Stimulated activated CD4-positive, alpha-beta T cell treated with anti-CD3 and anti-CD28 coated beads, Interleukin-12 subunit alpha, Interleukin-12 subunit beta, amount 100 ng/mL, for 48 hours (primary cell): ENCODE results near the gene KAT8.
"Not testable (repeated sequence)": the region's sequence is repeated elsewhere in the genome, so short reads cannot be mapped to it uniquely, and the experiment has no call there.

Experiments
- DNase-seq, 3 donors: peaks; one replicate each; pipeline ENCODE4 v3.0.0-alpha.2; 2020; ENCODE audit warnings: low read depth in 2 of 3, low spot score in 1 of 3

Gene KAT8

DNA sequence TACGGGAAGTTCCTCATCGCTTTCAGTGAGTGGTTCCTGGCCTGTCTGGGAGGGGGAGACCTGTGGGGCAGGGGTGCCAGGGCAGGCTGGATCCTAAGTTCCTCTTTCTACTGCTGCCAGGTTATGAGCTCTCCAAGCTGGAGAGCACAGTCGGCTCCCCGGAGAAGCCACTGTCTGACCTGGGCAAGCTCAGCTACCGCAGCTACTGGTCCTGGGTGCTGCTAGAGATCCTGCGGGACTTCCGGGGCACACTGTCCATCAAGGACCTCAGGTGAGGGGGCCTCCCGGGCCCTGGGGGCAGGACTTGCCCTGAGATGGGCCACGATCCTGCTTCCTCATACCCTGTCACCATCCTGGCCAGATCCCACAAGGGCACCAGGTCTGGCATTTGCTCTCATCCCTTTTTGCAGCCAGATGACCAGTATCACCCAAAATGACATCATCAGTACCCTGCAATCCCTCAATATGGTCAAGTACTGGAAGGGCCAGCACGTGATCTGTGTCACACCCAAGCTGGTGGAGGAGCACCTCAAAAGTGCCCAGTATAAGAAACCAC is 12.9 kb downstream of the KAT8 start:
- DNase-seq: no peak

DNA sequence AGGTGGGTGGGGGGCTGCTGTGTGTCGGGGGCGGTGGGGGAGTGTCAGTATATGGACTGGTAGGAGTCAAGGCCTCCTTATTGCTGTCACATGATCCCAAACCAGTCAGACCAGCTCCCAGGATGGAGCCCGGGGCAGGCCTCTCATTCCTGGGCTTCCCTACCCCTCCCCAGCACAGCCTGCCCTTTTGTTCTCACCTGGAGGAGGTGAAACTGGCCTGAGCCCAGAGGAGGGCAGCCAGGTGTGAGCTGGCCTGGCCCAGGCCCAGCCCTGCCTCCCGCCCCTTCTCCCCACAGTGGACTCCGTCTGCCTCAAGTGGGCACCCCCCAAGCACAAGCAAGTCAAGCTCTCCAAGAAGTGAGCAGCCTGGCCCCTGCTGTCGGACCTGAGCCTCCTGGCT is 13.4 kb downstream of the KAT8 start:
- DNase-seq: no peak

DNA sequence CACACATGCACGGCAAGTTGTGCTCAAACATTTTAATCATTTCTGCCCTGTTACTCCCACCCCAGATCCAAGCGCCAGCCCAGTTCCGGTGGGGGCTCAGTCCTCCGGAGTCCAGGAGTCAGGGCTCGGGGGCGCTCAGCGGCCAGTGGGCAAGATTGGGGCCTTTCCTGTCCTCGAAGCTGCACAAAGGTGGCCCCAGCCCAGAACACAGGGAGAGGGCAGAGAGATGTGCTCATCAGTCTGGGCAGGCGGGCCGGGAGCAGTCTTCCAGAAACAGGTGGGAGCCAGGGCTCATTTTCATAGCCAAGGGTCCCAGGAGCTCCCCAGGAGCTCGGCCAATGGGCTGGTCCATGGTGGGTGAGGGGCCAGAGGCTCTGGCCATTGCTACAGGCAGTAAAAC is 14.0 kb downstream of the KAT8 start:
- DNase-seq: no peak

DNA sequence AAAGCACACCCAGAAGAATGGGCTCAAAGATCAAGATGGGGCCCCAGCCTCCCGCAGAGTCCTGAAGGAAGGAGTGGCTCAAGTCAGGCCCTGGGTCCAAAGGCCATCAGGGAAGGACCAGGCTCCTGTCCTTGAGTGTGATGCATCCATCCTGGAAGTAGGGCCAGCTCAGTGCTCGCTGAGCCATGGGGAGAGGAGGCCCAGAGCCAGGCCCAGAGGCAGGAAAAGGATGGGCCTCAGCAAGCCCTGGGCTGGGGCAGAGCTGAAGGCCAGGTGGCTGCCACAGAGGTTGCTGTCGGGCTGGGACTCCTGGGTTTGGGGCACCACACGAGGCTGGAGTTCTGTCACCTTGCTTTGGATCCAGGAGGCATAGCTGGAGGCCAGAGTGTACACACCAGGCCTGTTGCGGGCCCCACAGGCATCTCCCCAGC is 14.4 kb downstream of the KAT8 start:
- no peak for DNase-seq

DNA sequence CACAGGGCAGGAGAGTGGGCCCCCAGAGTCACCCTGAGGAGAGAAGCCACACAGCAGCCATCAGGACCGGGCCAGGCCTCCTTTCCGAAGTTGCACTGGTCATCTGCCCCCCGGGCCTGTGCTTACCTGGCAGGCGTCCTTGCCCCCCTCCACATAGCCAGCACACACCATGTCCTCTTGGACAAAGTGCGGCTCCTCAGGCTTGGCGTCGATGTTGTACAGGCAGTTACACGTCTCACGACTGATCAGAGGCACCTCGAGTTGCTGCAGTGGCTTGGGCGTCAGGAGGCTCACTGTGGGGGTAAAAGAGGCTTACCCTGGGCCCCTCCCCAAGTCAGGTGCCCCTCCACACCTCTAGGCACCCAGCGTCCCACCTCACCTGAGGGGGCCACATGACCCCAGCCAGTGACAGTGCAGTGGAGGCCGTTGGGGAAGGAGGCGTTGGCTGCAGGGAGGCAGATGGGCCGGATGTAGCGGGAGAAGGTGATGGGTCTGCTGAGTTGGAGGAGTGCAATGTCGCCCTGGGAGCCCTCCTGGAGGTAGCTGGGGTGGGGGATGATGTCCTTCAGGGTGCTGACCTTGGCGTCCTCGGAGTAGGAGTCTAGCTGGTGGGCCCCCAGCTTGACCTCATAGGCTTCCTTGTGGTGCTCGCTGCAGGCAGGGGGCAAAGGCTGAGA is 15.0 kb downstream of the KAT8 start:
- DNase-seq: no peak

DNA sequence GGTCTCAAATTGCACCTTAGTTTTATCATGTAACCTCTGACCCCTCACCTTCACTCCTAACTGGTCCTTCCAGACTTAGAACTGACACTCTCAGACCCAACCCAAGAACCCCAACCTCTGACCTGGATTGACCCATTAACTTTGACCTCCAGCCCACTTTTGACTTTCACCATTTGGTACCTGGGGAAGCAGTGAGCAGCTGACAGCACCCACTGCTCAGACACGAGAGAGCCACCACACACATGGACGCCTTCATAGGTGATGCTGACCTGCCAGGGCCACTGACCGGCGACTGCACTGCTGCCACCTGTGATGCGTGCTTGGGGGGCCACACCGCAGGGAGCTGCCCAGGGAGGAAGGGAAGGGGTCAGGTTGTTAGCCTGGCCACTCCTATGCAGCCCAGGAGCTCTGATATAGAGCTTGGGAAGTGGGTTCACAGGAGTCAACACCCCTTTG is 15.6 kb downstream of the KAT8 start:
- DNase-seq: no peak

DNA sequence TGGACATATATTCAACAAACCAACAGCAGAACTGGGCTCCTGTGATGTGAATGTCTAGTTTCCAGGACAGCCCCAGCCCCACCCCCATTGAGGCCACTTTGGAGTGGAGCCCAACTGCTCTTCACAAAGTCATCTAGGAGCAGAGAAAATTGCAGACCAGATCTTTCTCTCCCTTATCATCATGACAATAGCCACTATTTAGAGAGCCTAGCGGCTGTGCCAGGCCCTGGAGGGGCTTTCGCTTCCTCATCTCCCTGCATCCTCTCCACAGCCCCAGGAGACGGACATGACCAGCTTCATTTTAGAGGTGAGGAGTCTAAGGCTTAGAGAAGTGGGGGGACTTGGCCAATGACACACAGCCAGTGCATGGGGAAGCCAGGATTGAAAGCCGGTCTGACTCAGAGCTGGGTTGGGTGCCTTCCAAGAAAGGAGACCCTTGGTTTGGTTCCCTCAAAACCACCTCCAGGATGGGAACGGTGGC is 16.7 kb downstream of the KAT8 start:
- no peak for DNase-seq

DNA sequence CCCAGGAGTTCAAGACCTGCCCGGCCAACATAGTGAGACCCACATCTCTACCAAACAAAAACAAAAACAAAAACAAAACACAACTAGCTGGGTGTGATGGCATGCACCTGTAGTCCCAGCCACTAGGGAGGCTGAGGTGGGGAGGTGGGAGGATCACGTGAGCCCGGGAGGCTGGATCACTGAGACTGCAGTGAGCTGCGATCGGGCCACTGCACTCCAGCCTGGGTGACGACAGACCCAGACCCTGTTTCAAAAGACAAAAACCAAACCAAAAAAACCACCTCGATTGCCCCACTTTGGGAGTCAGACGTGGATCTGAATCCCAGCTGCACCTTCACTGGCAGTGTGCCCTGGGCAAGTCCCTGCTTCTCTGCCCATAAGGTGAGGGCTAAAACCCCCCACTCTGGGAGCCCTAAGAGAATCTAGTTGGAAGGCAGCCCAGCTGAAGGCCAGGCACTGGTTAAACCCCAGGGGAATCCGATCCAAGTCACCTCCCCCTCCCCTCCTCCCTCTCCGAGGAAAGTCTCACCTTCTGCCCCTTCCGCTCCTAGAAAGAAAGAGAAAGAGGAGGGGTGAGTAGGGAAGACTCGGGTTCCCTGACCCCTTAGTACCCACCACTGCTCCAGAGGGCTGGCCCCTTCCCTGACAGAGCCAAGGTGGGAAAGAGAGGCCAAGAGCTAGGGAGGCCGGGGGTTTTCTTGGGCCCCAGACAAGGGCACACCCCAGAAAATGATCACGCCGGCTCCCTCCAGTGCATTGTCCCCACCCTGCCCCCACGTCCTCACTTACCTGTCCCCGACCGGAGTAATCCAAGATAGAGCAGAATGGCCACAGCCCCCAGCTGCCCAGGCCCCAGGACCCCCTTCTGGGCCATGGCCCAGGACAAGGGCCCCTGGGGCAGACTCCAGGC is 17.4 kb downstream of the KAT8 start:
- no peak for DNase-seq

DNA sequence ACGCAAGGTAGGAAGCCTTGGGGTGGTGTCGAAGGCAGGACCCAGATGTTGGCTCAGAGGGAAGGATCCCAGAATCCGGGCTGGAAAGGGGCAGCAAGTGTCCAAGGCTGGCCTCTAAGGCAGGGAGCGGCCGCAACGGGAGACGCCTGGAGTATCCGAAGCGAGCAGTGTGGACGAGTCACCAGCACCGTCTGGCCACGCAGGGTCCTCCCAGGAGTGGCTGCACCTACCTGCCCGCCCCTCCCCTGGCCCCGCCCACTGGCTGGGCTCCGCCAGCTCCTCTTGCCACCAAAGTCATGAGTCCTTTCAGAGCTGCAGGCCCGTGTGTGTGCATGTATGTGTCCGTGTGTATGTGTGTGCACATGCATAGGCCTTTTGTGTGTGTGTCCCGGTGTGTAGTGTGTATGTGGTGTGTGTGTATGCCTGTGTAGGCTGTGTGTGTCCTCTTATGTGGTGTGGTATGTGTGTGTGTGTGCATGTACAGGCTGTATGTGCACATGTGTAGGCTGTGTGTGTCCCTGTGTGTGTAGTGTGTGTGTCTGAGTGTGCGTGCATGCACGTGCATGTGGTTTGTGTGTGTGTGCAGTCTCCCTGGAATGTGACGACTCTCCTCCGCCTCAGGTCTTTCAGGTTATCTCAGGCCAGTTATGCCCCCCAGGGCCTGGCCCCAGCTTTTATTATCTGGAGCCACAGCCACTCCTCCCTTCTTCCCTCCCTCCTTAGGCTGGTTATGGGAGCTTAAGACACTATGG is 18.2 kb downstream of the KAT8 start, which contains the start of gene PRSS8:
TSS of gene PRSS8 (minus strand) at position 193 of the 752 bp plus-strand sequence. CDS start 229 bp downstream, outside the sequence.
- no peak for DNase-seq

DNA sequence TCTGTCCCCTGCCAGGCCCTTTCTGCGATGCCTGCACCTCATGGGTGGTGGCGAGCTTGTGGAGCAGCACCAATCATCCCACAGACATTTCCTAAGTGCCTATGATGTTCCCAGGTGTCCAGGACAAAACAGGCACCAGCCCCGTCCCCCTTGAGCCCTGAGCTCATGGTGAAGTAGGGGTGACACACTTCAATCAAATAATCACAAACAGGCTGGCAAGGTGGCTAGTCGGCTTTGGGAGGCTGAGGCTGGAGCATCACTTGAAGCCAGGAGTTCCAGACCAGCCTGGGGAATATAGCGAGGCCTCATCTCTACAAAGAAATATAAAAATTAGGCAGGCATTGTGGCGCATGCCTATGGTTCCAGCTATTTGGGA is 18.8 kb downstream of the KAT8 start:
- DNase-seq: no peak

DNA sequence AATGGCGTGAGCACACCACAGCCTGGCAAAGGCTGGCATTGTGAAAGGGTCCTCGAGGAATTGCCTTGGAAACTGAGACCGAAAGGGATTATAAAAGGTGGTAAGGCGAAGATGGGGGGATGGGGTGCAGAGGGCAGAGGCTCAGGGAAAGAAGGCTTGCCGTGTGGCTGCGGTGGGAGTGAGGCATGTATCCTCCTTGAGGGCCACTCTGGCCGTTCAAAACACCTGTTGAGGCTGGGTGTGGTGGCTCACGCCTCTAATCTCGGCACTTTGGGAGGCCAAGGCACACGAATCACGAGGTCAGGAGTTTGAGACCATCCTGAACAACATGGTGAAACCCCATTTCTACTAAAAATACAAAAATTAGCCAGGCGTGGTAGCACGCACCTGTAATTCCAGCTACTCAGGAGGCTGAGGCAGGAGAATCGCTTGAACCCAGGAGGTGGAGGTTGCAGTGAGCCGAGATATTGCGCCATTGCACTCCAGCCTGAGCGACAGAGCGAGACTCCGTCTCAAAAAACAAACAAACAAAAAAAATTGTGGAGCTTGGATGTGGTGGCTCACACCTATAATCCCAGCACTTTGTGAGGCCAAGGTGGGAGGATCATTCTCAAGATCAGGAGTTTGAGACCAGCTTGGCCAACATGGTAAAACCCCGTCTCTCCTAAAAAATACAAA is 19.5 kb downstream of the KAT8 start:
- not testable (repeated sequence) for DNase-seq

DNA sequence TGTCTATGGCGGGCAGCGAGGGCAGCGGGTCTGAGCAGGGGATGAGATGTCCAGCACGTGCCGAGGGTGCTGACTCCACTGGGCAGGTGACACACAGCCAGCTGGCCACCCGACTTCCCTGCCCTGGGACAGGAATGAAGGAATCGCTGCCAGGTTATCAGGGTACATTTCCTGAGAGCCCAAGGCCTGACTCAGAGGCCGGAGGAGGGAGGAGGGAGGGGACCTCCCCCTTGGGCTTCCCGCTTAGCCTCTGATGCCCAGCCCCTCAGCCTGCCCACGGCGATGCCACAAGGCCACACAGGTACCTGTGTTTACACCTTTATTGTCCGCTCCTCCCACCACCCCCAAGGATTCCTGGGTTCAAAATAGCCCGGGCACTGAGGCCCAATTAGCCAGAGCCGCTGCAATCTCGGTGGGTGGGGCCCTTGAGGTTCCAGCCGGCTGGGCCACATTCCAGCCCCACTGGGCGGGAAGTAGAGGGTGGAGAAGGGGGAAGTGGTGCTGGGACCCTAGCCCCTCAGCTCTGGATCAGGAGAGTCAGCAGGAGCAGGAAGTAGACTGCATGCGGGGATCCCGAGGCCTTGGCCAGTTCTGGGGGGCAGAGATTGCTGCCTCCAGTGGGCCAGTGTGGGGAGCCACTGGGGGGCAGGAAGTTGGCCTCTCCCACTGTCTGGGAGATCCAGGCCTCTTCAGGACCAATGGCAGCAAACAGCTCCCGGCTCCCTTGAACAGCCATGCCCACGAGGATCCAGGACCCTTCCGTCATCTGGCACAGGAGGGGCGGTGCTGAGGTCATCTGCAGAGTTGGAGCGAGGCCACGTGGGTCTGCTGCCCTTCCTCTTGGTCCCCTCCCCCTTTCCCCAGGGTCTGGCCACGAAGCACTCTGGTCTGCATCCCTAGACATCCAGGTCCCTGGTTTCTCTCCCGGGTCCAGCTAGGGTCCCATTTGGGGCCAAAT is 21.4 kb downstream of the KAT8 start:
- DNase-seq: no peak

DNA sequence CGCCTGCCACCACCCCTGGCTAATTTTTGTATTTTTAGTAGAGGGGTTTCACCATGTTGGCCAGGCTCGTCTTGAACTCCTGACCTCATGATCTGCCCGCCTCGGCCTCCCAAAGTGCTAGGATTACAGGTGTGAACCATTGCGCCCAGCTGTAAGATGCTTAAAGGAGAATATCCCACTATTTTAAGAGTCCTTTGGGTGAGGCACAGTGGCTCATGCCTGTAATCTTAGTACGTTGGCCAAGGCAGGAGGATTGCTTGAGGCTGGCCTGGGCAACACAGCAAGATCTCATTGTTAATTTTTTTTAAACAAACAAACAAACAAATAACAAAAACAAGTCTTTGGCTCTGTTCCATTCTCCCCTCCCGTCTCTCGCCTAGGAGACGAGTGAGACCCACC is 23.6 kb downstream of the KAT8 start:
- not testable (repeated sequence) for DNase-seq

DNA sequence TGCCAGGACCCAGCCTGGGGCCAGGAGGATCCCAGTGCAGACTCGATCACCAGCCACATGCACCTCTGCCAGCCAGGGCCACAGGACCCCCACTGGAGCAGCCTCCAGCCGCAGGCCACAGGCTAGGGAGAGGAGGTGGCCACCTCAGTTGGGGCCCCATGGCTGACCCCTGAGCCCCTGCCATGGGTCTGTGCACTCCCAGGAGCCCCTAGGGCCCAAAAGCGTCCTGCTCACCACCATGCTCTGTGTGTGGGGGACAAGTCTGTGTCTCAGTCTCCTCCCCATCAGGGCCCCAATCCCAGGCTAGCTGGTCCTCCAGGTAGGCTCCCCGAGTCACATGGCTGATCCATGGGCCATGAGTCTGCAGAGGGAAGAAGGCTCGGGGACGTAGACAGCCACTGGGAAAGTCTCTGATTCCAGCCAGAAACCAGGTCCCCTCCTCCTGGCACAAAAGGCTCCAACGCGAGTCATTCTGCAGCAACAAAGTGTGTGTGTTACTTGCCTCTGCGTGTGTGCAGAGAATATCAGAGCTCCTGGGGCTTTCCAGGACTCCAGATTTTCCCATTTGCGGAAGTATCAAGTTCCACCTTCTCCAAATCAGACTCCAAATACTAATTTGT is 24.1 kb downstream of the KAT8 start:
- DNase-seq: no peak

DNA sequence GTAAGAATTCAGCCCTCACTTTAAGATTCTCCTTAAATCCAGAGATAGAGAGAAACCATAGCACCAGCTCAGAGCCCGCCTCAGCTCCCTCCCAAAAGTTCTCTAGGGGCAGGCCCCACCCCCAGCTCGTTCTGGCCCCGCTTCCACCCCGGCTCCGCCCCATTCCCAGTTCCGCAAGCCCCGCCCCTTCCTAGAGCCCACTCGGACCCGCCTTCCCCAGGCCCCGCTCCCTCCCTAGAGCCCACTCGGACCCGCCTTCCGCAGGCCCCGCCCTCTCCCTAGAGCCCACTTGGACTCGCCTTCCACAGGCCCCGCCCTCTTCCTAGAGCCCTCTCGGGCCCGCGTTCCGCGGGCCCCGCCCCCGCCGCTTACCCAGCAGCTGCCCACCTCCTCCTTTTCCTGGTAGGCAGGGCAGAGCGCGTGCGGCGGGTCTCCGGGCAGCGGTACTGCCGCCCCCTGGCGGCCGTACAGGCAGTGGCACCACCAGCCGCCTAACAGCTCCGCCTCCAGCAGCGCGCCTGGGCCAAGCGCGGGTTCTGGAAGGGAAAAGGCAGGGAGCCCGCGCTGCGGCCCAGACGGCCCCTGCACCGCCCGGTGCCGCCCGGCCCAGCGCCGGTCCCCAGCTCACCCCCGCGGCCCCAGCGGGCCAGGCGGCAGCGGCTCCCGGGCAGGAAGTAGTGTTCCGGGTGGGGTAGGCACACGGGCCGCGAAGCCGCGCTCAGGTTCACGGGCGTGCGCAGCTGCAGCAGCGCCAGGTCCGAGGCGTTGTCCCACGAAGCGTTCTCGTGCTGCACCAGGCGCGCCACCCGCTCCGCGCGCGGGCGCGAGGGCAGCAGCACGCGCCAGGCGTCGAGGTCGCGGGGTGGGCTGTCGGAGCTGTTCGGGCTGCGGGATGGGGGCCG is 24.9 kb downstream of the KAT8 start:
- peak; percentile 98 to 99 (median 98) for DNase-seq

DNA sequence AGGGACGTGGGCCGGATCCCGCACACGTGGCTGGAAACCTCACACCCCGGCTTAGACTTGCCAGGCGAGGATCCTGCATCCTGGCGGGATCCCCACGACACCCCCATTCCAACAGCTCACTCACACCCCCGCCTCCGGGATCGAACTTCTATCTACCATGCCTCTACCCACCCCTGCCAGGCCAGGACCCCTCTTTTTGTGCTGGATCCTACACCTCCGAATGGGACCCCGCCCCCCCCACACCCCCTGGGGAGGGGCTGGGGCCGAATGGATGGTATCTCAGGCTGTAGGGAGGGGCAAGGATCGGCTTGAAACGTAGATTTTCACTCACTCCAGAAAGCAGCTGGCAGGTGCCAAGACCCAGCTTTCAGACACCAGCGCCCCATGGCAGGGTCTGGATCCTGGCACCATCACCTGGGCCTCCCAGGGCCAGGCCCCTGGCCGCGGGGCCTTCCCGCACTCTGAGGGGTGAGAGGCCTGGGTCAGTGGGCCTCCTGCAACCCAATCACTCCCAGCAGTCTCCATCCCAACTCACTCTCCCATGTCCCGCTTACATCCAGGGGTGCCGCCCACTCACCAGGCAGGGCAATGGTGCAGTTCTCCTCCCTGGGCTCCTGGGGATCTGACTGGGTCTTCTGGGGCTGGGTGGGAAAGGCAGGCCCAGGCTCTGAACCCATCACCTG is 25.7 kb downstream of the KAT8 start:
- DNase-seq: no peak

DNA sequence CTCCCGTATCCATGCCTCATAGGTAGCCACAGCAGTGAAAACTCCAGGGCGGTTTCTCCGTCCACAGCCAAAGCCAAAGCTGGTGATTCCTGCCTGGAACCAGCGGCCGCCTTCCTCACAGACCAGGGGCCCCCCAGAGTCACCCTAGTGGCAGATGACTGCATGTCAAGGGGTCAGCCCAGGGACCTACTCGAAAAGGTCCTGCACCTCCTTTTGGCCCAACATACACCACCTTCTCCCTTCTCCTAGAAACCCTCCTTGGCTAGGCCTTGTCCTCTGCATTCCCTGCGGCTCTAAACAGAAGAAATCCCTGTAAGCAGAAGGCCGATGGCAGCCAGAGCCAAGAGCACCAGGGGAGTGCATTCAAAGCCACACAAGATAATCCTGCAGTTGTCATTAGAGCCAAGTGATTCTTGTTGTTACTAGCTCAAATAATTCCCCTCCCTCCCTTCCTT is 26.3 kb downstream of the KAT8 start:
- DNase-seq: no peak
